IMR-90 (cell line): ENCODE measurements around the gene RASSF7. TPM values are rescaled to one million over a fixed set of nuclear protein-coding genes. Genes with fewer than 3 reads are reported as not detected.

Experiments
- ATAC-seq: fragments of 200-7000 bp; cut with Tn5 transposase; 2 replicates; pipeline ENCODE4 v1.9.1; 2020; ENCODE audit warnings: low read depth, mild to moderate bottlenecking, moderate library complexity
- BruUV-seq: library from RNA; stranded (reverse); fragments of 400-500 nt; replicated peaks from 2 replicates; lab custom pipeline; 2021; lab: Mats Ljungman, UMichigan
- CTCF ChIA-PET: fragments of 300-600 bp; formaldehyde crosslinking; extraction: SDS; loops from one replicate; lab custom pipeline; 2021; ENCODE audit warnings: antibody characterized with exemption; lab: Yijun Ruan, JAX
- POLR2A ChIA-PET: fragments of 300-600 bp; sonication (Branson Sonifier 250); formaldehyde crosslinking; loops from one replicate; lab custom pipeline; 2022; ENCODE audit warnings: antibody characterized with exemption; ENCODE audit not compliant: unreplicated experiment; lab: Charles Lee
- DNase-seq: peaks from one replicate; pipeline ENCODE4 v3.0.0; 2013
- H2AFZ ChIP-seq: replicated peaks from 2 replicates; pipeline ENCODE3; 2013; ENCODE audit warnings: low read length, mild to moderate bottlenecking; ENCODE audit not compliant: poor library complexity
- H2AK5ac ChIP-seq: 2 replicates; pipeline ENCODE4 v1.6.1; 2013; ENCODE audit warnings: low read depth, low read length, inconsistent platforms
- H2AK9ac ChIP-seq: replicated peaks from 2 replicates; pipeline ENCODE3; 2013; ENCODE audit warnings: mild to moderate bottlenecking, low read depth, low read length, moderate library complexity; ENCODE audit not compliant: poor library complexity
- H2BK120ac ChIP-seq: 2 replicates; pipeline ENCODE4 v1.6.1; 2013; ENCODE audit warnings: low read depth, low read length, inconsistent platforms
- H2BK15ac ChIP-seq: 3 replicates; pipeline ENCODE4 v1.6.1; 2013; ENCODE audit warnings: low read depth, low read length, inconsistent platforms
- H2BK20ac ChIP-seq: 2 replicates; pipeline ENCODE4 v1.6.1; 2013; ENCODE audit warnings: low read depth, mild to moderate bottlenecking, inconsistent platforms, low read length, moderate library complexity
- H2BK5ac ChIP-seq: 2 replicates; pipeline ENCODE4 v1.6.1; 2013; ENCODE audit warnings: mild to moderate bottlenecking, low read depth, low read length, inconsistent platforms; ENCODE audit not compliant: poor library complexity, severe bottlenecking
- H3K14ac ChIP-seq: replicated peaks from 2 replicates; pipeline ENCODE4 v1.6.1; 2013; ENCODE audit warnings: low read depth, low read length, inconsistent platforms
- H3K18ac ChIP-seq: 2 replicates; pipeline ENCODE4 v1.6.1; 2013; ENCODE audit warnings: low read depth, low read length, control low read depth
- H3K23ac ChIP-seq: 2 replicates; pipeline ENCODE4 v1.6.1; 2013; ENCODE audit warnings: low read depth, low read length, inconsistent platforms
- H3K27ac ChIP-seq: 2 replicates; pipeline ENCODE4 v1.5.1; 2013; ENCODE audit warnings: mild to moderate bottlenecking, control low read depth, low read length; ENCODE audit not compliant: insufficient read depth
- H3K27me3 ChIP-seq: 2 replicates; pipeline ENCODE4 v1.6.1; 2013; ENCODE audit warnings: low read length; ENCODE audit not compliant: control insufficient read depth, insufficient read depth
- H3K36me3 ChIP-seq: 2 replicates; pipeline ENCODE4 v1.6.1; 2013; ENCODE audit warnings: low read length, mixed read lengths; ENCODE audit not compliant: control insufficient read depth, insufficient read depth
- H3K4ac ChIP-seq: 2 replicates; pipeline ENCODE4 v1.6.1; 2013; ENCODE audit warnings: low read depth, low read length, inconsistent platforms
- H3K4me1 ChIP-seq: 2 replicates; pipeline ENCODE4 v1.6.1; 2013; ENCODE audit warnings: low read length, mixed read lengths; ENCODE audit not compliant: control insufficient read depth, insufficient read depth
- H3K4me2 ChIP-seq: 2 replicates; pipeline ENCODE4 v1.6.1; 2013; ENCODE audit warnings: low read depth, mild to moderate bottlenecking, control low read depth, low read length, moderate library complexity
- H3K4me3 ChIP-seq: 2 replicates; pipeline ENCODE4 v1.5.1; 2013; ENCODE audit warnings: low read depth, mild to moderate bottlenecking, control low read depth, low read length, moderate library complexity; ENCODE audit not compliant: insufficient read depth
- H3K56ac ChIP-seq: 2 replicates; pipeline ENCODE4 v1.6.1; 2013; ENCODE audit warnings: low read length, inconsistent platforms; ENCODE audit not compliant: insufficient read depth; ENCODE audit errors: extremely low read depth
- H3K79me1 ChIP-seq, 2 experiments: 2 replicates each; pipeline ENCODE4 v1.6.1; 2013; ENCODE audit warnings: low read length in 2 of 2, inconsistent platforms in 1 of 2, low read depth in 1 of 2
- H3K9ac ChIP-seq: 2 replicates; pipeline ENCODE4 v1.6.1; 2013; ENCODE audit warnings: low read depth, low read length, control low read depth
- H3K9me1 ChIP-seq: 2 replicates; pipeline ENCODE4 v1.6.1; 2013; ENCODE audit warnings: low read length, inconsistent platforms; ENCODE audit not compliant: insufficient read depth
- H3K9me3 ChIP-seq: 2 replicates; pipeline ENCODE4 v1.6.1; 2013; ENCODE audit warnings: low read length; ENCODE audit not compliant: control insufficient read depth, insufficient read depth
- H4K20me1 ChIP-seq: 2 replicates; pipeline ENCODE4 v1.6.1; 2013; ENCODE audit warnings: low read length, inconsistent platforms; ENCODE audit not compliant: insufficient read depth
- H4K5ac ChIP-seq: 2 replicates; pipeline ENCODE4 v1.6.1; 2013; ENCODE audit warnings: mild to moderate bottlenecking, low read depth, low read length, control low read depth
- H4K8ac ChIP-seq, 2 experiments: 2 replicates each; pipeline ENCODE4 v1.6.1; 2013; ENCODE audit warnings: low read depth in 2 of 2, low read length in 2 of 2, control low read depth in 1 of 2, inconsistent platforms in 1 of 2
- H4K91ac ChIP-seq: 2 replicates; pipeline ENCODE4 v1.6.1; 2013; ENCODE audit warnings: low read depth, low read length, inconsistent platforms; ENCODE audit not compliant: insufficient read depth
- BHLHE40 ChIP-seq: fragments of 150-350 bp; IDR thresholded peaks from 2 replicates; pipeline ENCODE4 v1.6.1; 2016; ENCODE audit warnings: mild to moderate bottlenecking, low read depth, low read length
- CEBPB ChIP-seq: IDR thresholded peaks from 2 replicates; pipeline ENCODE4 v1.6.1; 2012; ENCODE audit warnings: low read depth, low read length, improper control_type of control experiment
- CHD1 ChIP-seq: IDR thresholded peaks from 2 replicates; pipeline ENCODE4 v1.6.1; 2012; ENCODE audit warnings: low read depth, low read length, improper control_type of control experiment
- CTCF ChIP-seq: conservative IDR thresholded peaks from 2 replicates; pipeline ENCODE4 v1.5.1; 2012; ENCODE audit warnings: mild to moderate bottlenecking, low read depth, low read length, improper control_type of control experiment
- ELK1 ChIP-seq: fragments of 150-350 bp; IDR thresholded peaks from 2 replicates; pipeline ENCODE4 v1.6.1; 2016; ENCODE audit warnings: low read depth, mild to moderate bottlenecking, low read length, moderate library complexity, borderline replicate concordance
- FOS ChIP-seq: fragments of 150-350 bp; IDR thresholded peaks from 2 replicates; pipeline ENCODE4 v1.6.1; 2016; ENCODE audit warnings: low read depth, low read length
- MAFK ChIP-seq: IDR thresholded peaks from 2 replicates; pipeline ENCODE4 v1.6.1; 2012; ENCODE audit warnings: low read depth, low read length, improper control_type of control experiment
- MAZ ChIP-seq: IDR thresholded peaks from 2 replicates; pipeline ENCODE4 v1.6.1; 2012; ENCODE audit warnings: low read depth, mild to moderate bottlenecking, low read length, improper control_type of control experiment, moderate library complexity, borderline replicate concordance
- MXI1 ChIP-seq: IDR thresholded peaks from 2 replicates; pipeline ENCODE4 v1.6.1; 2012; ENCODE audit warnings: low read depth, mild to moderate bottlenecking, low read length, moderate library complexity, borderline replicate concordance
- NFE2L2 ChIP-seq: fragments of 150-350 bp; IDR thresholded peaks from 2 replicates; pipeline ENCODE4 v1.6.1; 2016; ENCODE audit warnings: low read depth, mild to moderate bottlenecking, low read length
- POLR2A ChIP-seq: IDR thresholded peaks from 2 replicates; pipeline ENCODE4 v1.6.1; 2012; ENCODE audit warnings: mild to moderate bottlenecking, low read depth, low read length
- RAD21 ChIP-seq: IDR thresholded peaks from 2 replicates; pipeline ENCODE4 v1.6.1; 2012; ENCODE audit warnings: low read length, improper control_type of control experiment
- RCOR1 ChIP-seq: IDR thresholded peaks from 2 replicates; pipeline ENCODE4 v1.6.1; 2012; ENCODE audit warnings: mild to moderate bottlenecking, low read length, improper control_type of control experiment; ENCODE audit not compliant: insufficient replicate concordance
- RFX5 ChIP-seq: IDR thresholded peaks from 2 replicates; pipeline ENCODE4 v1.8.0; 2012; ENCODE audit warnings: low read depth, mild to moderate bottlenecking, low read length, moderate library complexity
- SMC3 ChIP-seq: fragments of 150-350 bp; IDR thresholded peaks from 2 replicates; pipeline ENCODE4 v1.6.1; 2016; ENCODE audit warnings: low read depth, mild to moderate bottlenecking, antibody characterized with exemption, low read length, moderate library complexity
- USF2 ChIP-seq: fragments of 150-350 bp; IDR thresholded peaks from 2 replicates; pipeline ENCODE4 v1.6.1; 2017; ENCODE audit warnings: mild to moderate bottlenecking, antibody characterized with exemption, low read length, low read depth
- WGBS, 2 experiments: methylation state at CpG; one replicate each; pipeline versions ENCODE4 v1.1.5 to v1.1.7; 2013; ENCODE audit warnings: missing lambda C conversion rate in 2 of 2; ENCODE audit not compliant: insufficient read length in 1 of 2; ENCODE audit errors: extremely low coverage in 2 of 2; 5-methylcytosine and 5-hydroxymethylcytosine counted together
- dilution Hi-C: fragments of 300-500 bp; cut with HindIII; formaldehyde crosslinking; loops from one replicate; pipeline ENCODE4 v1.14.3; 2018; ENCODE audit warnings: low sequenced_read_pairs; ENCODE audit not compliant: unreplicated experiment
- in situ Hi-C: fragments of 300-500 bp; cut with MboI; formaldehyde crosslinking; loops from 3 replicates; pipeline ENCODE4 v1.14.3; 2019; ENCODE audit warnings: low sequenced_read_pairs, inconsistent platforms, mixed read lengths
- intact Hi-C: fragments of 100-400 bp; cut with micrococcal nuclease; formaldehyde crosslinking; loops from 2 replicates; pipeline ENCODE4 v1.10.0; 2022
- polyA plus RNA-seq, 3 experiments: library from polyadenylated mRNA; depleted of rRNA; stranded (reverse); fragments of >200 nt; gene quantifications; 2 replicates each; pipeline ENCODE4 v1.2.3, GENCODE V29; 2012; ENCODE audit warnings: low replicate concordance in 1 of 3
- total RNA-seq: library from RNA; depleted of rRNA; stranded (reverse); fragments of >200 nt; gene quantifications from 2 replicates; pipeline ENCODE4 v1.2.3, GENCODE V29; 2012

RASSF7 gene
- total and polyA plus RNA-seq, 2 of the 4 experiments (the other 2 are of a cell fraction): 6.8 to 18.5 TPM

- Histone ChIP-seq H3K27ac (no peak overlapping the region), H3K14ac (no peak overlapping the region), H3K18ac (no peak overlapping the region), H3K27me3 (peaks cover 45% of the 10 kb centered on the region), H2AFZ (no peak overlapping the region), H2BK15ac (no peak overlapping the region), H3K9ac (no peak overlapping the region), H3K79me1 (peaks cover 7 to 12% of the 10 kb centered on the region in 2 experiments; a peak in 3 of 4 replicates), H2BK120ac (no peak overlapping the region), H3K23ac (no peak overlapping the region), H3K9me3 (no peaks in the 10 kb centered on the region), H3K56ac (no peak overlapping the region), H3K4me3 (no peak overlapping the region), H3K4me2 (no peak overlapping the region), H2AK9ac (peak overlapping the region; percentile 9), H2BK5ac (no peak overlapping the region), H3K36me3 (no peaks in the 10 kb centered on the region), H4K91ac (no peak overlapping the region), H3K9me1 (peaks cover 5% of the 10 kb centered on the region; the same call in 1 of the 2 replicates), H2BK20ac (no peak overlapping the region), H3K4me1 (peaks cover 12% of the 10 kb centered on the region), H2AK5ac (no peak overlapping the region), H3K4ac (no peak overlapping the region), H4K20me1 (peaks cover 9% of the 10 kb centered on the region), H4K5ac (no peak overlapping the region), H4K8ac (no peak overlapping the region)
- ATAC-seq (no peak), DNase-seq (no peak)
- in situ Hi-C loops (no loop called here), dilution Hi-C loops (no loop called here), intact Hi-C loops (loop anchor here (10.0 kb wide), 1 partner anchor 166 kb away; no protein-coding TSS in a partner anchor)
- ChIA-PET POLR2A (no interaction called here), CTCF (no interaction called here)
- TF ChIP-seq RCOR1 (no peak), SMC3 (no peak), CHD1 (no peak), POLR2A (no peak), NFE2L2 (no peak), MXI1 (no peak), FOS (no peak), CEBPB (no peak), MAZ (no peak), RAD21 (no peak), RFX5 (no peak), MAFK (no peak), BHLHE40 (no peak), ELK1 (no peak), USF2 (no peak), CTCF (no peak)
- WGBS, 2 experiments: 81% methylated on average over 8 of the region's 15 CpGs; no CpG with 5 or more reads in 1 of the 2 experiments
- no TSS peak for BruUV-seq
Measured at GRCh38 chr11:559020-559620, 1.6 kb upstream of the RASSF7 start.
